Chondrocyte (in vitro differentiated cells): ENCODE measurements around the gene SPON1. TPM values are rescaled to one million over a fixed set of nuclear protein-coding genes. Genes with fewer than 3 reads are reported as not detected.

Experiments
- DNase-seq: peaks from one replicate; pipeline ENCODE4 v3.0.0; 2021; ENCODE audit warnings: mixed read lengths, low spot score
- H3K27ac Mint-ChIP-seq: one replicate; pipeline ENCODE4 v1.8.0; 2021; ENCODE audit warnings: mild to moderate bottlenecking, moderate library complexity, mixed read lengths; ENCODE audit not compliant: unreplicated experiment
- H3K27me3 Mint-ChIP-seq: 2 replicates; pipeline ENCODE4 v1.8.0; 2021; ENCODE audit warnings: low read depth, mixed read lengths
- H3K36me3 Mint-ChIP-seq: 2 replicates; pipeline ENCODE4 v1.8.0; 2021; ENCODE audit warnings: low read depth, mixed read lengths
- H3K4me1 Mint-ChIP-seq: 2 replicates; pipeline ENCODE4 v1.8.0; 2021; ENCODE audit warnings: low read depth, mild to moderate bottlenecking, mixed read lengths
- H3K4me3 Mint-ChIP-seq: one replicate; pipeline ENCODE4 v1.8.0; 2021; ENCODE audit warnings: mild to moderate bottlenecking, moderate library complexity, mixed read lengths; ENCODE audit not compliant: unreplicated experiment
- H3K9me3 Mint-ChIP-seq: 2 replicates; pipeline ENCODE4 v1.8.0; 2021; ENCODE audit warnings: low read depth, mixed read lengths
- CTCF ChIP-seq: fragments of 200-600 bp; sonication (generic); IDR thresholded peaks from 2 replicates; pipeline ENCODE4 v1.5.0; 2021; ENCODE audit warnings: antibody characterized with exemption, mild to moderate bottlenecking, moderate library complexity
- total RNA-seq: library from RNA; stranded (reverse); gene quantifications from 3 replicates; pipeline ENCODE4 v1.2.1, GENCODE V29; 2021

The SPON1 gene
- total RNA-seq, 1 donor from 2014 or later, result 0.10 TPM

GRCh38 chr11:14254533-14255237 lies 292.2 kb downstream of the SPON1 start:
- peaks cover 4% of the 10 kb centered on the region for H3K27me3 Mint-ChIP-seq
- no peak overlapping the region for H3K27ac Mint-ChIP-seq
- H3K4me3 Mint-ChIP-seq, result no peak overlapping the region
- no peak for DNase-seq
- H3K4me1 Mint-ChIP-seq, result no peaks in the 10 kb centered on the region
- H3K36me3 Mint-ChIP-seq, result no peaks in the 10 kb centered on the region
- H3K9me3 Mint-ChIP-seq, result no peaks in the 10 kb centered on the region
- no peak for TF ChIP-seq CTCF

- H3K36me3 Mint-ChIP-seq, result no peaks in the 10 kb centered on the region
- H3K27me3 Mint-ChIP-seq, result peaks cover 4% of the 10 kb centered on the region
- no peaks in the 10 kb centered on the region for H3K9me3 Mint-ChIP-seq
- H3K4me3 Mint-ChIP-seq, result no peak overlapping the region
- no peaks in the 10 kb centered on the region for H3K4me1 Mint-ChIP-seq
- no peak for TF ChIP-seq CTCF
- no peak for DNase-seq
- no peak overlapping the region for H3K27ac Mint-ChIP-seq
Measured at GRCh38 chr11:14255238-14255534, 292.7 kb downstream of the SPON1 start.

- H3K4me3 Mint-ChIP-seq, result no peak overlapping the region
- TF ChIP-seq CTCF, result no peak
- no peak for DNase-seq
- H3K4me1 Mint-ChIP-seq, result peaks cover 15% of the 10 kb centered on the region
- no peaks in the 10 kb centered on the region for H3K36me3 Mint-ChIP-seq
- peaks cover 2% of the 10 kb centered on the region for H3K27me3 Mint-ChIP-seq
- H3K27ac Mint-ChIP-seq, result no peak overlapping the region
- H3K9me3 Mint-ChIP-seq, result no peaks in the 10 kb centered on the region
Measured at GRCh38 chr11:14258221-14258935, 295.9 kb downstream of the SPON1 start.

GRCh38 chr11:14259186-14259784 lies 296.8 kb downstream of the SPON1 start:
- no peak overlapping the region for H3K4me3 Mint-ChIP-seq
- peaks cover 2% of the 10 kb centered on the region for H3K27me3 Mint-ChIP-seq
- H3K27ac Mint-ChIP-seq, result no peak overlapping the region
- no peak for TF ChIP-seq CTCF
- H3K36me3 Mint-ChIP-seq, result no peaks in the 10 kb centered on the region
- no peaks in the 10 kb centered on the region for H3K9me3 Mint-ChIP-seq
- no peak for DNase-seq
- peaks cover 15% of the 10 kb centered on the region for H3K4me1 Mint-ChIP-seq

GRCh38 chr11:14259878-14260277 lies 297.4 kb downstream of the SPON1 start:
- no peak overlapping the region for H3K27ac Mint-ChIP-seq
- peaks cover 19% of the 10 kb centered on the region for H3K4me1 Mint-ChIP-seq
- DNase-seq, result no peak
- no peaks in the 10 kb centered on the region for H3K9me3 Mint-ChIP-seq
- no peak overlapping the region for H3K4me3 Mint-ChIP-seq
- peaks cover 2% of the 10 kb centered on the region for H3K36me3 Mint-ChIP-seq
- H3K27me3 Mint-ChIP-seq, result no peaks in the 10 kb centered on the region
- TF ChIP-seq CTCF, result no peak
